Progenitor cell of endocrine pancreas (in vitro differentiated cells): ENCODE measurements around the gene TLCD3A. TPM values are rescaled to one million over a fixed set of nuclear protein-coding genes. Genes with fewer than 3 reads are reported as not detected.
A peak's percentile ranks its signal among the peaks of the same experiment; 100 is the strongest.
"Not testable (repeated sequence)": the region's sequence is repeated elsewhere in the genome, so short reads cannot be mapped to it uniquely, and the experiment has no call there.

ENCODE experiments used
- DNase-seq: peaks from one replicate; pipeline ENCODE4 v3.0.0; 2021; ENCODE audit warnings: low spot score; ENCODE audit not compliant: unreplicated experiment
- H3K27ac Mint-ChIP-seq: 2 replicates; pipeline ENCODE4 v1.8.0; 2021; ENCODE audit warnings: mild to moderate bottlenecking, moderate library complexity, mixed read lengths
- H3K27me3 Mint-ChIP-seq: 2 replicates; pipeline ENCODE4 v1.8.0; 2021; ENCODE audit warnings: mixed read lengths
- H3K36me3 Mint-ChIP-seq: 2 replicates; pipeline ENCODE4 v1.8.0; 2022; ENCODE audit warnings: mixed read lengths; ENCODE audit not compliant: insufficient read depth
- H3K4me1 Mint-ChIP-seq: 2 replicates; pipeline ENCODE4 v1.8.0; 2021; ENCODE audit warnings: low read depth, mixed read lengths
- H3K4me3 Mint-ChIP-seq: 2 replicates; pipeline ENCODE4 v1.8.0; 2021; ENCODE audit warnings: low read depth, mild to moderate bottlenecking, moderate library complexity, mixed read lengths
- H3K9me3 Mint-ChIP-seq: 2 replicates; pipeline ENCODE4 v1.8.0; 2021; ENCODE audit warnings: low read depth, mixed read lengths
- CTCF ChIP-seq: fragments of 200-600 bp; sonication (generic); IDR thresholded peaks from one replicate; pipeline ENCODE4 v1.5.0; 2021; ENCODE audit warnings: antibody characterized with exemption, mild to moderate bottlenecking; ENCODE audit not compliant: unreplicated experiment
- total RNA-seq: library from RNA; stranded (reverse); gene quantifications from 2 replicates; pipeline ENCODE4 v1.2.1, GENCODE V29; 2021

The TLCD3A gene
- total RNA-seq, 1 donor from 2014 or later: 27.2 TPM

DNA sequence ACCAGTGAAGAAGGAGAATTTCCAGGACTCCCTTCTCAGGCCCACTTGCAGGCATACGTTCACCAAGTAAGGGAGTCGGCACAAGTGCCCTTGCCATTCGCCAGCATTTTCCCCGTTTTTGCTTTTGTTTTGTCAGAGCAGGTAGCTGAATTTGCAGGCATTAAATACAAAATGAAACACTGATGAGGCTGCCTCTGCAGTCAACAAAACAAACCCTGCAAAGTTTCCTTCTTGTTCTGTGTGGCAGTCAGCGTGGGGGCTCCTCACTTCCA lies 41.9 kb downstream of the TLCD3A start:
- Mint-ChIP-seq H3K4me1 (no peaks in the 10 kb centered on the region), H3K27ac (no peak overlapping the region), H3K27me3 (no peaks in the 10 kb centered on the region), H3K4me3 (no peak overlapping the region), H3K9me3 (no peaks in the 10 kb centered on the region), H3K36me3 (peaks cover 34% of the 10 kb centered on the region)
- no peak for TF ChIP-seq CTCF
- DNase-seq: no peak

DNA sequence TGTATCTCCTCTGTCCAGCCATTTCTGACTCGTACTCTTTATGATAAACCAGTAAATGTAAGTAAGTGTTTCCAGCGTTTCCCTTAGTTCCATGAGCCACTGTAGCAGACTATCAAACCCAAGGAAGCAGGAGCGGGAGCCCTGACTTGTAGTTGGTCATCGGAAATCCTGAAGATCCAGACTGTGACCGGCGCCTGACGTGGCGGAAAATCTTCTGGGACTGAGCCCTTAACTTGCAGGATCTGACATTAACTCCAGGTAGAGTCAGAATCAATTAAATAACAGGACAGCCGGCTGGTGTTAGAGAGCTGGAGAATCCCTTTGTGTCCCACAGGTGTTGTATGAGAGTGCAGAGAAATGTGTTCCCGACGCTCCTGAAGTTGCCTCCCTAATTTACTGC lies 45.7 kb downstream of the TLCD3A start:
- no peak for TF ChIP-seq CTCF
- no peaks in the 10 kb centered on the region for H3K27me3 Mint-ChIP-seq
- no peak overlapping the region for H3K27ac Mint-ChIP-seq
- H3K4me3 Mint-ChIP-seq: no peak overlapping the region
- DNase-seq: no peak
- peaks cover 21% of the 10 kb centered on the region for H3K36me3 Mint-ChIP-seq
- H3K4me1 Mint-ChIP-seq: peaks cover 13% of the 10 kb centered on the region
- H3K9me3 Mint-ChIP-seq: no peaks in the 10 kb centered on the region

- Mint-ChIP-seq H3K4me1 (peaks cover 20% of the 10 kb centered on the region), H3K27me3 (no peaks in the 10 kb centered on the region), H3K9me3 (no peaks in the 10 kb centered on the region), H3K27ac (peak within 1 kb of the TSS; percentile 98), H3K4me3 (peak within 1 kb of the TSS; percentile 96), H3K36me3 (peaks cover 4% of the 10 kb centered on the region)
- peak; percentile 42 for TF ChIP-seq CTCF
- DNase-seq: peak; percentile 93
These were observed 49.7 kb downstream of the TLCD3A start, which contains the start of the genes GLOD4 and MRM3 for GRCh38 chr17:781805-782731. GLOD4 (minus strand) TSS chr17:782280; CDS start chr17:782255, 25 bp downstream. MRM3 (plus strand) TSS chr17:782353; CDS start chr17:782379, 26 bp downstream.

DNA sequence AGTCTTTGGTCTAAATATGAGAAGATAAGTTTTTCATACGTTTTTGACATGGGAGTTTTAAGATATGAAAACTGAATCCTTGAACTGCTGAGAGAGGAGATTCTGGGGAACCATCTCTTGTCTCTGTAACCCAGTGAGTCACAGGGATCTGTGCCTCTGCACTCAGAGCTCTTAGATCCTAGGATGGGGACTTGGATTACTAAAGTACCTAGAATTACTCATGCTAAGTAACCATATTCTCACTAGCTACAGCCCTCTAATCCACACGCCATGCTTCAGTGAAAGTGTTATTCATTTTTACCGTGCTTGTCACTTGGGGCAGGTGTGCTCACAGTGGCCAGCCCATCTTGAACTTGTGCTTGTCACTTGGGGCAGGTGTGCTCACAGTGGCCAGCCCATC lies 51.7 kb downstream of the TLCD3A start:
- H3K4me1 Mint-ChIP-seq: peaks cover 20% of the 10 kb centered on the region
- peak overlapping the region; percentile 96 for H3K4me3 Mint-ChIP-seq
- TF ChIP-seq CTCF: no peak
- peaks cover 6% of the 10 kb centered on the region for H3K36me3 Mint-ChIP-seq
- no peaks in the 10 kb centered on the region for H3K27me3 Mint-ChIP-seq
- no peak for DNase-seq
- no peak overlapping the region for H3K27ac Mint-ChIP-seq
- H3K9me3 Mint-ChIP-seq: no peaks in the 10 kb centered on the region

DNA sequence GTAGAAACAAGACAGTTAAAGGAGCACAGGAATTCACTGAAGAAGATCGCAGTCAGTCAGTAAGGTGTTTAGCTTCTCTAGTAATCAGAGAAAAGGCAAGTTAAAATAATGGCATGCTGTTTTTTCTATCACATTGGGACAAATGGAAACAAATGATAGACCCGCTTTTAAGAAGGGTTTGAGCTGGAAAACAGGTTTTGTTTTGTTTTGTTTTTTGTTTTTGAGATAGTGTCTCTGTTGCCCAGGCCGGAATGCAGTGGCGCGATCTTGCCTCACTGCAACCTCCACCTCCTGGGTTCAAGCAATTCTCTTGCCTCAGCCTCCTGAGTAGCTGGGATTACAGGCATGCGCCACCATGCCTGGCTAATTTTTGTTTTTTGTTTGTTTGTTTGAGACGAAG lies 53.5 kb downstream of the TLCD3A start:
- not testable (repeated sequence) for H3K36me3 Mint-ChIP-seq, H3K27me3 Mint-ChIP-seq, DNase-seq, H3K27ac Mint-ChIP-seq, H3K9me3 Mint-ChIP-seq, H3K4me3 Mint-ChIP-seq
- peaks cover 18% of the 10 kb centered on the region for H3K4me1 Mint-ChIP-seq
